ENCODE results near the gene GFRA1.
"Not testable (repeated sequence)": the region's sequence is repeated elsewhere in the genome, so short reads cannot be mapped to it uniquely, and the experiment has no call there.

GFRA1 gene

GRCh38 chr10:116060864-116061263, 212.1 kb downstream of the GFRA1 start:
- no peak for DNase-seq (ENCODE audit: low spot score)

- DNase-seq (ENCODE audit: low spot score), result no peak
Measured at GRCh38 chr10:116059320-116059719, 213.7 kb downstream of the GFRA1 start.

GRCh38 chr10:116056445-116057293, 216.3 kb downstream of the GFRA1 start:
- DNase-seq (ENCODE audit: low spot score), result no peak

- DNase-seq (ENCODE audit: low spot score), result no peak
Measured at GRCh38 chr10:116055917-116056252, 217.1 kb downstream of the GFRA1 start.

- DNase-seq (ENCODE audit: low spot score), result no peak
Measured at GRCh38 chr10:116055252-116055916, 217.6 kb downstream of the GFRA1 start.

- DNase-seq (ENCODE audit: low spot score), result no peak
Measured at GRCh38 chr10:116053910-116054309, 219.1 kb downstream of the GFRA1 start.

GRCh38 chr10:116053009-116053730, 219.8 kb downstream of the GFRA1 start:
- not testable (repeated sequence) for DNase-seq (ENCODE audit: low spot score)

GRCh38 chr10:116052522-116052921, 220.5 kb downstream of the GFRA1 start:
- DNase-seq (ENCODE audit: low spot score), result not testable (repeated sequence)

- no peak for DNase-seq (ENCODE audit: low spot score)
Measured at GRCh38 chr10:116049974-116050304, 223.1 kb downstream of the GFRA1 start.

GRCh38 chr10:116049158-116049973, 223.6 kb downstream of the GFRA1 start:
- DNase-seq (ENCODE audit: low spot score), result no peak

GRCh38 chr10:116045366-116046356, 227.3 kb downstream of the GFRA1 start:
- no peak for DNase-seq (ENCODE audit: low spot score)

GRCh38 chr10:116044801-116045248, 228.2 kb downstream of the GFRA1 start:
- DNase-seq (ENCODE audit: low spot score), result no peak

GRCh38 chr10:116043861-116044260, 229.1 kb downstream of the GFRA1 start:
- DNase-seq (ENCODE audit: low spot score), result no peak

GRCh38 chr10:116043304-116043703, 229.7 kb downstream of the GFRA1 start:
- no peak for DNase-seq (ENCODE audit: low spot score)

- DNase-seq (ENCODE audit: low spot score), result no peak
Measured at GRCh38 chr10:116041948-116042347, 231.1 kb downstream of the GFRA1 start.

GRCh38 chr10:116039612-116040011, 233.4 kb downstream of the GFRA1 start:
- DNase-seq (ENCODE audit: low spot score), result no peak

GRCh38 chr10:116038259-116038658, 234.7 kb downstream of the GFRA1 start:
- no peak for DNase-seq (ENCODE audit: low spot score)

GRCh38 chr10:116035406-116035805, 237.6 kb downstream of the GFRA1 start:
- not testable (repeated sequence) for DNase-seq (ENCODE audit: low spot score)

GRCh38 chr10:116030576-116030975, 242.4 kb downstream of the GFRA1 start:
- DNase-seq (ENCODE audit: low spot score), result no peak

GRCh38 chr10:116029826-116030225, 243.2 kb downstream of the GFRA1 start:
- DNase-seq (ENCODE audit: low spot score), result no peak

- DNase-seq (ENCODE audit: low spot score), result no peak
Measured at GRCh38 chr10:116027355-116027754, 245.7 kb downstream of the GFRA1 start.
